PC-3 (cell line): ENCODE results near the gene VSIG1. TPM values are rescaled to one million over a fixed set of nuclear protein-coding genes. Genes with fewer than 3 reads are reported as not detected.

Experiments
- ATAC-seq: fragments of 200-7000 bp; cut with Tn5 transposase; 2 replicates; pipeline ENCODE4 v1.9.1; 2020; ENCODE audit warnings: mild to moderate bottlenecking, moderate library complexity
- BruUV-seq: library from RNA; stranded (reverse); fragments of 400-500 nt; replicated peaks from 2 replicates; lab custom pipeline; 2021; lab: Mats Ljungman, UMichigan
- CTCF ChIA-PET: fragments of 300-600 bp; sonication (Branson Sonifier 250); formaldehyde crosslinking; loops from one replicate; lab custom pipeline; 2022; ENCODE audit warnings: antibody characterized with exemption; lab: Charles Lee
- POLR2A ChIA-PET: fragments of 300-600 bp; sonication (Branson Sonifier 250); formaldehyde crosslinking; loops from one replicate; lab custom pipeline; 2022; ENCODE audit warnings: antibody characterized with exemption; ENCODE audit not compliant: unreplicated experiment; lab: Charles Lee
- DNase-seq: peaks from one replicate; pipeline ENCODE4 v3.0.0-alpha.2; 2015
- H2AFZ ChIP-seq: fragments of 300-600 bp; sonication (generic); 2 replicates; pipeline ENCODE4 v1.6.0; 2016; ENCODE audit warnings: antibody characterized with exemption, low read length
- H3F3A ChIP-seq: fragments of 300-600 bp; sonication (generic); one replicate; pipeline ENCODE4 v1.6.0; 2017; ENCODE audit warnings: antibody characterized with exemption, low read length, control low read depth, mild to moderate bottlenecking; ENCODE audit not compliant: unreplicated experiment
- H3K27ac ChIP-seq: fragments of 300-600 bp; sonication (generic); 2 replicates; pipeline ENCODE4 v1.5.1; 2016; ENCODE audit warnings: mild to moderate bottlenecking, low read length
- H3K27me3 ChIP-seq: fragments of 300-600 bp; sonication (generic); 2 replicates; pipeline ENCODE4 v1.6.1; 2016; ENCODE audit warnings: low read length, mixed read lengths
- H3K36me3 ChIP-seq: fragments of 300-600 bp; sonication (generic); 2 replicates; pipeline ENCODE4 v1.6.1; 2016; ENCODE audit warnings: low read depth, mixed run types, low read length, mixed read lengths
- H3K4me1 ChIP-seq: fragments of 300-600 bp; sonication (generic); 2 replicates; pipeline ENCODE4 v1.5.1; 2016; ENCODE audit warnings: low read length; ENCODE audit not compliant: insufficient read depth
- H3K4me2 ChIP-seq: fragments of 300-600 bp; sonication (generic); 2 replicates; pipeline ENCODE4 v1.6.0; 2016; ENCODE audit warnings: low read length
- H3K4me3 ChIP-seq: fragments of 300-600 bp; sonication (generic); 2 replicates; pipeline ENCODE4 v1.5.1; 2016; ENCODE audit warnings: mild to moderate bottlenecking, low read length, mixed read lengths
- H3K79me2 ChIP-seq: fragments of 300-600 bp; sonication (generic); 2 replicates; pipeline ENCODE4 v1.6.1; 2017; ENCODE audit warnings: low read length, mixed read lengths
- H3K9ac ChIP-seq: fragments of 300-600 bp; sonication (generic); 2 replicates; pipeline ENCODE4 v1.6.0; 2016; ENCODE audit warnings: mild to moderate bottlenecking, low read length
- H3K9me2 ChIP-seq: fragments of 300-600 bp; sonication (generic); replicated peaks from 2 replicates; pipeline ENCODE4 v1.6.1; 2016; ENCODE audit warnings: mixed run types, low read length, mixed read lengths
- H3K9me3 ChIP-seq: fragments of 300-600 bp; sonication (generic); 2 replicates; pipeline ENCODE4 v1.6.1; 2016; ENCODE audit warnings: low read length, mixed read lengths
- H4K20me1 ChIP-seq: fragments of 300-600 bp; sonication (generic); 2 replicates; pipeline ENCODE4 v1.6.1; 2016; ENCODE audit warnings: low read length, mixed read lengths
- CTCF ChIP-seq: fragments of 300-600 bp; sonication (generic); conservative IDR thresholded peaks from 2 replicates; pipeline ENCODE4 v1.5.1; 2017; ENCODE audit warnings: antibody characterized with exemption, low read depth, mild to moderate bottlenecking, low read length
- EZH2 ChIP-seq: fragments of 300-600 bp; sonication (generic); IDR thresholded peaks from one replicate; pipeline ENCODE4 v1.6.1; 2017; ENCODE audit warnings: antibody characterized with exemption, mild to moderate bottlenecking, low read length; ENCODE audit not compliant: unreplicated experiment
- EZH2phosphoT487 ChIP-seq: fragments of 300-600 bp; sonication (generic); IDR thresholded peaks from 2 replicates; pipeline ENCODE4 v1.6.1; 2018; ENCODE audit warnings: mild to moderate bottlenecking, antibody characterized with exemption, low read length, borderline replicate concordance
- intact Hi-C: fragments of 100-400 bp; cut with micrococcal nuclease; formaldehyde crosslinking; loops from 2 replicates; pipeline ENCODE4 v1.9.0; 2023
- total RNA-seq: library from RNA; depleted of rRNA; stranded (reverse); fragments of >200 nt; gene quantifications from 2 replicates; pipeline ENCODE4 v1.2.3, GENCODE V29; 2014

Gene VSIG1
- total RNA-seq, 1 experiment from 2014 or later, result 0.84 TPM

- ChIA-PET CTCF (interaction anchor here (0.7 kb wide), 1 partner anchor 14 kb away, joined by 3 read pairs; no protein-coding TSS in a partner anchor), POLR2A (no interaction called here)
- H3K9me3 ChIP-seq, result no peaks in the 10 kb centered on the region
- peak overlapping the region; percentile 67; the same call in 1 of the 2 replicates for H3K4me2 ChIP-seq
- no TSS peak for BruUV-seq
- DNase-seq (peak; percentile 26), ATAC-seq (peak; percentile 29)
- H3K27me3 ChIP-seq, result no peaks in the 10 kb centered on the region
- H3K79me2 ChIP-seq, result no peaks in the 10 kb centered on the region
- peak overlapping the region; percentile 72 for H3K9ac ChIP-seq
- H3K4me3 ChIP-seq, result no peak overlapping the region
- H2AFZ ChIP-seq, result no peak overlapping the region
- no peaks in the 10 kb centered on the region for H4K20me1 ChIP-seq
- H3F3A ChIP-seq, result peaks cover 5% of the 10 kb centered on the region
- H3K36me3 ChIP-seq, result no peaks in the 10 kb centered on the region
- no peak for TF ChIP-seq EZH2phosphoT487
- TF ChIP-seq EZH2, result no peak
- TF ChIP-seq CTCF, result no peak
- intact Hi-C loops, result no loop called here
- peaks cover 65% of the 10 kb centered on the region for H3K4me1 ChIP-seq
- no peaks in the 10 kb centered on the region for H3K9me2 ChIP-seq
- peak overlapping the region; percentile 98 for H3K27ac ChIP-seq
Measured at GRCh38 chrX:108034725-108035124, 10.1 kb upstream of the VSIG1 start.

DNA sequence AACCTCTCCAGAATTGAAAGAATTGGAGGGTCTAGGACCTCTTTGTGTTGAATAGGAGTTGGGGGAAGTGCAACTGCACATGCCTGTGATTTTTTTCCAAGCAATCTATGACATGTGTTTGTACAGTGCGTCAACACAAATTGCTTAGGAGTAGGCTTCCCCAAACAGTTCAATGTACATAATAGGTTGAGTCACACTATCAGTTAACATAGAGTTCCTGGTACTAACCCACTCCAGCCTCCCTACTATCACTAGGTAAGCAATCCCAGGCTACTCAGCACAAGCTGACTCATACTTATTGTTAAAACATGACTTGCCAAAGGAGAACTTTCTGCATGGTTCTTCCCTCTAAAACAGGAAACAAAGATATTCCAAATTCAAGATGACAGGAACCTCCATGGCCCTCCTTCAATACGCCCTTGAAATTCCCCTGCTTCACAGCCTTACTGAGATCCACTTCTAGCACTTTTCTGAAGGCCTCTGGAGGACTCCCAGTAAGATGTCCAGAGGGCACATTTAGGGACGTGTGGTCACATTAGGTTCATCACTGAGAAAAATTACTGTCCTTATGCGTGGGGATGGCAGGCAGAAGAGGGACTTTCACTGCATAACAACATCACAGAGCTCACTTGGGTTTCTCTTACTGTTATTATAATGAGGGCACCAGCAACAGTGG is 8.4 kb upstream of the VSIG1 start:
- no peak for TF ChIP-seq CTCF
- TF ChIP-seq EZH2, result no peak
- no peak for TF ChIP-seq EZH2phosphoT487
- Histone ChIP-seq H3K27ac (peak overlapping the region; percentile 98), H4K20me1 (no peaks in the 10 kb centered on the region), H3K4me3 (no peak overlapping the region), H3K9ac (peak overlapping the region; percentile 81), H3K9me2 (no peaks in the 10 kb centered on the region), H3K36me3 (no peaks in the 10 kb centered on the region), H3K27me3 (no peaks in the 10 kb centered on the region), H3F3A (peaks cover 5% of the 10 kb centered on the region), H3K79me2 (no peaks in the 10 kb centered on the region), H3K4me2 (peak overlapping the region; percentile 70), H2AFZ (peak overlapping the region; percentile 64), H3K9me3 (no peaks in the 10 kb centered on the region), H3K4me1 (peaks cover 53% of the 10 kb centered on the region)
- ATAC-seq, result peak; percentile 92
- ChIA-PET POLR2A (interaction anchor here (0.5 kb wide), 1 partner anchor 22 kb away, joined by 7 read pairs; no protein-coding TSS in a partner anchor), CTCF (no interaction called here)
- intact Hi-C loops, result loop anchor here (1.0 to 2.0 kb wide), 2 partner anchors 14 to 35 kb away; no protein-coding TSS in a partner anchor
- DNase-seq, result peak; percentile 95
- no TSS peak for BruUV-seq

GRCh38 chrX:108049649-108050048 is 4.8 kb downstream of the VSIG1 start:
- intact Hi-C loops, result no loop called here
- DNase-seq, result no peak
- ChIA-PET CTCF (no interaction called here), POLR2A (no interaction called here)
- no peak overlapping the region for H3K27ac ChIP-seq
- H2AFZ ChIP-seq, result no peak overlapping the region
- no peaks in the 10 kb centered on the region for H3K36me3 ChIP-seq
- no peak overlapping the region for H3K4me3 ChIP-seq
- H3K9me2 ChIP-seq, result no peaks in the 10 kb centered on the region
- H3K4me1 ChIP-seq, result peaks cover 5% of the 10 kb centered on the region; the same call in 1 of the 2 replicates
- ATAC-seq, result no peak
- no peaks in the 10 kb centered on the region for H3K79me2 ChIP-seq
- TF ChIP-seq CTCF (no peak), EZH2 (no peak), EZH2phosphoT487 (no peak)
- H3F3A ChIP-seq, result no peaks in the 10 kb centered on the region
- H4K20me1 ChIP-seq, result no peaks in the 10 kb centered on the region
- no TSS peak for BruUV-seq
- no peaks in the 10 kb centered on the region for H3K9me3 ChIP-seq
- no peak overlapping the region for H3K9ac ChIP-seq
- H3K27me3 ChIP-seq, result no peaks in the 10 kb centered on the region
- no peak overlapping the region for H3K4me2 ChIP-seq
